Measurements from ENCODE around the gene LY86. TPM values are rescaled to one million over a fixed set of nuclear protein-coding genes. Genes with fewer than 3 reads are reported as not detected.

Gene LY86
- total and polyA plus RNA-seq, 9 of the 15 experiments (the other 6 are each of a cell fraction or from before 2014, with no cell fraction given), result 0.08 to 0.20 TPM; not detected in 7

DNA sequence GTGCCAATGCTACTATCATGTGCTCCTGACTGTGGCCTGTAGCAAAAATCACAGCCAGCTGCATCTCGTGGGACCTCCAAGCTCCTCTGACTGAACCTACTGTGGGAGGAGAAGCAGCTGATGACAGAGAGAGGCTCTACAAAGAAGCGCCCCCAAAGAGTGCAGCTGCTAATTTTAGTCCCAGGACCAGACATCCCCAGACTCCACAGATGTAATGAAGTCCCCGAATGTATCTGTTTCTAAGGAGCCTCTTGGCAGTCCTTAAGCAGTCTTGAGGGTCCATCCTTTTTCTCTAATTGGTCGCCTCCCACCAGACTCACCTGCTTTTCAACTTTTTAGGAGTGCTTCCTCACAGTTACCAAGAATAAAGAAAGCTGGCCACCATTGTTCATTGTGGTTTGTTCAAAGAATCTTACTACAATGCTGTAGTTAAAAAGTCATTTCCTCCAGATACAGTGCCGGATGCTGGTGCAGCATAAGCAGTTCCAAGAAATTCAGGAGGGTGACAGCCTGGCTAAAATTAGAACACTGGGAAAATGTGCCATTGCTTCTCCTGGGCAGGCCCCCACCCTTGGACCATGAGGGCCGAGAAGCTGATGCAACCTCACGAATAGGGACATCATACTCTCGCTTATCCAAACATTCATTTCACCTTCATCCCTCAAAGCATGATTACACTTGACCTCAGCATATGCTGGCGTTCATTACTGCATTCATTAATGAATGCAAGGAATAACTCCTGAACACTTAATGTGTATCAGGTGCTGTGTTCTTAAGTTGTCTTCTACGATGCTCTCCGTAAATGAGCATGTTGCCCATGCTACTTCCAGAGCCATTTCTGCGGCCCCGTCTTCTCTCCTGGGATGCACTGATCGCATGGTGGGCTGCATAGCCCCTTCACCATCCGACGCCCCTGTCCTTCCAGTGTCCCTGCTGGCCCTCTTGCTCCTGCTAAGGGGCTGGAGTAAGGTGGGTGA lies 66.4 kb downstream of the LY86 start (continued):
- TF ChIP-seq DEAF1 (CRISPR knock-in tag; IDR thresholded peaks at IDR 0.05) (0 out of 2 replicates have a peak, but pooled peaks have one; percentile 15), VEZF1 (CRISPR knock-in tag; IDR thresholded peaks at IDR 0.05) (peak; percentile 44; the same call in 1 of the 2 replicates), FOXP1 (CRISPR knock-in tag; IDR thresholded peaks at IDR 0.05) (peak; percentile 76), ZNF197 (CRISPR knock-in tag; IDR thresholded peaks at IDR 0.05; ENCODE audit: low read depth) (peak; percentile 87), BRD4 (IDR thresholded peaks at IDR 0.05) (peak; percentile 15; the same call in 1 of the 2 replicates), ARNT (IDR thresholded peaks at IDR 0.05) (no peak)
- TF ChIP-seq, protein P1, sequence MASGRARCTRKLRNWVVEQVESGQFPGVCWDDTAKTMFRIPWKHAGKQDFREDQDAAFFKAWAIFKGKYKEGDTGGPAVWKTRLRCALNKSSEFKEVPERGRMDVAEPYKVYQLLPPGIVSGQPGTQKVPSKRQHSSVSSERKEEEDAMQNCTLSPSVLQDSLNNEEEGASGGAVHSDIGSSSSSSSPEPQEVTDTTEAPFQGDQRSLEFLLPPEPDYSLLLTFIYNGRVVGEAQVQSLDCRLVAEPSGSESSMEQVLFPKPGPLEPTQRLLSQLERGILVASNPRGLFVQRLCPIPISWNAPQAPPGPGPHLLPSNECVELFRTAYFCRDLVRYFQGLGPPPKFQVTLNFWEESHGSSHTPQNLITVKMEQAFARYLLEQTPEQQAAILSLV (tag; IDR thresholded peaks at IDR 0.05), result peak; percentile 82
- TF ChIP-seq, protein P2, sequence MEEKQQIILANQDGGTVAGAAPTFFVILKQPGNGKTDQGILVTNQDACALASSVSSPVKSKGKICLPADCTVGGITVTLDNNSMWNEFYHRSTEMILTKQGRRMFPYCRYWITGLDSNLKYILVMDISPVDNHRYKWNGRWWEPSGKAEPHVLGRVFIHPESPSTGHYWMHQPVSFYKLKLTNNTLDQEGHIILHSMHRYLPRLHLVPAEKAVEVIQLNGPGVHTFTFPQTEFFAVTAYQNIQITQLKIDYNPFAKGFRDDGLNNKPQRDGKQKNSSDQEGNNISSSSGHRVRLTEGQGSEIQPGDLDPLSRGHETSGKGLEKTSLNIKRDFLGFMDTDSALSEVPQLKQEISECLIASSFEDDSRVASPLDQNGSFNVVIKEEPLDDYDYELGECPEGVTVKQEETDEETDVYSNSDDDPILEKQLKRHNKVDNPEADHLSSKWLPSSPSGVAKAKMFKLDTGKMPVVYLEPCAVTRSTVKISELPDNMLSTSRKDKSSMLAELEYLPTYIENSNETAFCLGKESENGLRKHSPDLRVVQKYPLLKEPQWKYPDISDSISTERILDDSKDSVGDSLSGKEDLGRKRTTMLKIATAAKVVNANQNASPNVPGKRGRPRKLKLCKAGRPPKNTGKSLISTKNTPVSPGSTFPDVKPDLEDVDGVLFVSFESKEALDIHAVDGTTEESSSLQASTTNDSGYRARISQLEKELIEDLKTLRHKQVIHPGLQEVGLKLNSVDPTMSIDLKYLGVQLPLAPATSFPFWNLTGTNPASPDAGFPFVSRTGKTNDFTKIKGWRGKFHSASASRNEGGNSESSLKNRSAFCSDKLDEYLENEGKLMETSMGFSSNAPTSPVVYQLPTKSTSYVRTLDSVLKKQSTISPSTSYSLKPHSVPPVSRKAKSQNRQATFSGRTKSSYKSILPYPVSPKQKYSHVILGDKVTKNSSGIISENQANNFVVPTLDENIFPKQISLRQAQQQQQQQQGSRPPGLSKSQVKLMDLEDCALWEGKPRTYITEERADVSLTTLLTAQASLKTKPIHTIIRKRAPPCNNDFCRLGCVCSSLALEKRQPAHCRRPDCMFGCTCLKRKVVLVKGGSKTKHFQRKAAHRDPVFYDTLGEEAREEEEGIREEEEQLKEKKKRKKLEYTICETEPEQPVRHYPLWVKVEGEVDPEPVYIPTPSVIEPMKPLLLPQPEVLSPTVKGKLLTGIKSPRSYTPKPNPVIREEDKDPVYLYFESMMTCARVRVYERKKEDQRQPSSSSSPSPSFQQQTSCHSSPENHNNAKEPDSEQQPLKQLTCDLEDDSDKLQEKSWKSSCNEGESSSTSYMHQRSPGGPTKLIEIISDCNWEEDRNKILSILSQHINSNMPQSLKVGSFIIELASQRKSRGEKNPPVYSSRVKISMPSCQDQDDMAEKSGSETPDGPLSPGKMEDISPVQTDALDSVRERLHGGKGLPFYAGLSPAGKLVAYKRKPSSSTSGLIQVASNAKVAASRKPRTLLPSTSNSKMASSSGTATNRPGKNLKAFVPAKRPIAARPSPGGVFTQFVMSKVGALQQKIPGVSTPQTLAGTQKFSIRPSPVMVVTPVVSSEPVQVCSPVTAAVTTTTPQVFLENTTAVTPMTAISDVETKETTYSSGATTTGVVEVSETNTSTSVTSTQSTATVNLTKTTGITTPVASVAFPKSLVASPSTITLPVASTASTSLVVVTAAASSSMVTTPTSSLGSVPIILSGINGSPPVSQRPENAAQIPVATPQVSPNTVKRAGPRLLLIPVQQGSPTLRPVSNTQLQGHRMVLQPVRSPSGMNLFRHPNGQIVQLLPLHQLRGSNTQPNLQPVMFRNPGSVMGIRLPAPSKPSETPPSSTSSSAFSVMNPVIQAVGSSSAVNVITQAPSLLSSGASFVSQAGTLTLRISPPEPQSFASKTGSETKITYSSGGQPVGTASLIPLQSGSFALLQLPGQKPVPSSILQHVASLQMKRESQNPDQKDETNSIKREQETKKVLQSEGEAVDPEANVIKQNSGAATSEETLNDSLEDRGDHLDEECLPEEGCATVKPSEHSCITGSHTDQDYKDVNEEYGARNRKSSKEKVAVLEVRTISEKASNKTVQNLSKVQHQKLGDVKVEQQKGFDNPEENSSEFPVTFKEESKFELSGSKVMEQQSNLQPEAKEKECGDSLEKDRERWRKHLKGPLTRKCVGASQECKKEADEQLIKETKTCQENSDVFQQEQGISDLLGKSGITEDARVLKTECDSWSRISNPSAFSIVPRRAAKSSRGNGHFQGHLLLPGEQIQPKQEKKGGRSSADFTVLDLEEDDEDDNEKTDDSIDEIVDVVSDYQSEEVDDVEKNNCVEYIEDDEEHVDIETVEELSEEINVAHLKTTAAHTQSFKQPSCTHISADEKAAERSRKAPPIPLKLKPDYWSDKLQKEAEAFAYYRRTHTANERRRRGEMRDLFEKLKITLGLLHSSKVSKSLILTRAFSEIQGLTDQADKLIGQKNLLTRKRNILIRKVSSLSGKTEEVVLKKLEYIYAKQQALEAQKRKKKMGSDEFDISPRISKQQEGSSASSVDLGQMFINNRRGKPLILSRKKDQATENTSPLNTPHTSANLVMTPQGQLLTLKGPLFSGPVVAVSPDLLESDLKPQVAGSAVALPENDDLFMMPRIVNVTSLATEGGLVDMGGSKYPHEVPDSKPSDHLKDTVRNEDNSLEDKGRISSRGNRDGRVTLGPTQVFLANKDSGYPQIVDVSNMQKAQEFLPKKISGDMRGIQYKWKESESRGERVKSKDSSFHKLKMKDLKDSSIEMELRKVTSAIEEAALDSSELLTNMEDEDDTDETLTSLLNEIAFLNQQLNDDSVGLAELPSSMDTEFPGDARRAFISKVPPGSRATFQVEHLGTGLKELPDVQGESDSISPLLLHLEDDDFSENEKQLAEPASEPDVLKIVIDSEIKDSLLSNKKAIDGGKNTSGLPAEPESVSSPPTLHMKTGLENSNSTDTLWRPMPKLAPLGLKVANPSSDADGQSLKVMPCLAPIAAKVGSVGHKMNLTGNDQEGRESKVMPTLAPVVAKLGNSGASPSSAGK (IDR thresholded peaks at IDR 0.05), result peak; percentile 96
